Muscle layer of colon (tissue), 2 donors: Measurements from ENCODE around the gene GDPD1.
"Not testable (repeated sequence)": the region's sequence is repeated elsewhere in the genome, so short reads cannot be mapped to it uniquely, and the experiment has no call there.

ENCODE experiments used
- H3K27ac ChIP-seq: one replicate; pipeline ENCODE4 v1.7.0; 2013; ENCODE audit warnings: low read depth, mild to moderate bottlenecking, low read length, moderate library complexity
- H3K27me3 ChIP-seq, 2 donors: one replicate each; pipeline ENCODE4 v1.7.0; 2013; ENCODE audit warnings: low read length in 2 of 2, mild to moderate bottlenecking in 2 of 2; ENCODE audit not compliant: insufficient read depth in 2 of 2, control insufficient read depth in 1 of 2
- H3K36me3 ChIP-seq: one replicate; pipeline ENCODE4 v1.7.0; 2013; ENCODE audit warnings: mild to moderate bottlenecking, low read length; ENCODE audit not compliant: insufficient read depth
- H3K4me1 ChIP-seq: one replicate; pipeline ENCODE4 v1.7.0; 2013; ENCODE audit warnings: mild to moderate bottlenecking, low read length; ENCODE audit not compliant: insufficient read depth
- H3K4me3 ChIP-seq, 2 donors: one replicate each; pipeline ENCODE4 v1.7.0; 2013; ENCODE audit warnings: low read length in 2 of 2, low read depth in 1 of 2, mild to moderate bottlenecking in 1 of 2, moderate library complexity in 1 of 2
- H3K9ac ChIP-seq: one replicate; pipeline ENCODE4 v1.7.0; 2013; ENCODE audit warnings: low read length
- H3K9me3 ChIP-seq: one replicate; pipeline ENCODE4 v1.7.0; 2013; ENCODE audit warnings: mild to moderate bottlenecking, low read length
- donor health status: abdominal sarcoma.
- donor health status: Adenocarcinoma of cecum.

The GDPD1 gene

GRCh38 chr17:59290302-59290998 is 70.1 kb downstream of the GDPD1 start:
- H3K27ac ChIP-seq, H3K9me3 ChIP-seq, H3K9ac ChIP-seq, H3K36me3 ChIP-seq, H3K4me3 ChIP-seq, H3K27me3 ChIP-seq, H3K4me1 ChIP-seq: not testable (repeated sequence)

GRCh38 chr17:59292174-59292523 is 71.8 kb downstream of the GDPD1 start:
- H3K36me3 ChIP-seq, result no peaks in the 10 kb centered on the region
- no peaks in the 10 kb centered on the region for H3K27me3 ChIP-seq
- H3K9ac ChIP-seq, result no peak overlapping the region
- H3K27ac ChIP-seq, result no peak overlapping the region
- no peaks in the 10 kb centered on the region for H3K9me3 ChIP-seq
- H3K4me3 ChIP-seq, result no peak overlapping the region
- no peaks in the 10 kb centered on the region for H3K4me1 ChIP-seq

GRCh38 chr17:59296190-59296589 is 75.9 kb downstream of the GDPD1 start:
- H3K27ac ChIP-seq, result no peak overlapping the region
- no peak overlapping the region for H3K4me3 ChIP-seq
- H3K9me3 ChIP-seq, result no peaks in the 10 kb centered on the region
- no peaks in the 10 kb centered on the region for H3K27me3 ChIP-seq
- H3K36me3 ChIP-seq, result no peaks in the 10 kb centered on the region
- H3K4me1 ChIP-seq, result no peaks in the 10 kb centered on the region
- no peak overlapping the region for H3K9ac ChIP-seq

GRCh38 chr17:59298521-59298920 is 78.2 kb downstream of the GDPD1 start:
- H3K36me3 ChIP-seq, result no peaks in the 10 kb centered on the region
- H3K4me1 ChIP-seq, result no peaks in the 10 kb centered on the region
- no peak overlapping the region for H3K9ac ChIP-seq
- no peaks in the 10 kb centered on the region for H3K9me3 ChIP-seq
- no peak overlapping the region for H3K4me3 ChIP-seq
- no peak overlapping the region for H3K27ac ChIP-seq
- H3K27me3 ChIP-seq, result no peaks in the 10 kb centered on the region

- H3K9me3 ChIP-seq, result no peaks in the 10 kb centered on the region
- H3K4me3 ChIP-seq, result no peak overlapping the region
- H3K9ac ChIP-seq, result no peak overlapping the region
- H3K4me1 ChIP-seq, result no peaks in the 10 kb centered on the region
- H3K36me3 ChIP-seq, result no peaks in the 10 kb centered on the region
- no peak overlapping the region for H3K27ac ChIP-seq
- no peaks in the 10 kb centered on the region for H3K27me3 ChIP-seq
These were observed 79.2 kb downstream of the GDPD1 start for GRCh38 chr17:59299400-59300092.

GRCh38 chr17:59300941-59301340 is 80.6 kb downstream of the GDPD1 start:
- Histone ChIP-seq H3K9me3 (no peaks in the 10 kb centered on the region), H3K9ac (no peak overlapping the region), H3K36me3 (no peaks in the 10 kb centered on the region), H3K27ac (no peak overlapping the region), H3K4me3 (no peak overlapping the region), H3K27me3 (no peaks in the 10 kb centered on the region), H3K4me1 (no peaks in the 10 kb centered on the region)

GRCh38 chr17:59304811-59305210 is 84.5 kb downstream of the GDPD1 start:
- Histone ChIP-seq H3K9me3 (no peaks in the 10 kb centered on the region), H3K27ac (no peak overlapping the region), H3K9ac (no peak overlapping the region), H3K27me3 (no peaks in the 10 kb centered on the region), H3K36me3 (no peaks in the 10 kb centered on the region), H3K4me3 (no peak overlapping the region), H3K4me1 (no peaks in the 10 kb centered on the region)

- Histone ChIP-seq H3K27me3 (no peaks in the 10 kb centered on the region), H3K4me3 (no peak overlapping the region), H3K27ac (no peak overlapping the region), H3K9me3 (no peaks in the 10 kb centered on the region), H3K9ac (no peak overlapping the region), H3K36me3 (no peaks in the 10 kb centered on the region), H3K4me1 (peaks cover 7% of the 10 kb centered on the region)
These were observed 90.1 kb downstream of the GDPD1 start for GRCh38 chr17:59310263-59310920.

GRCh38 chr17:59311051-59311468 is 90.7 kb downstream of the GDPD1 start:
- Histone ChIP-seq H3K27ac (no peak overlapping the region), H3K4me3 (no peak overlapping the region), H3K9ac (no peak overlapping the region), H3K27me3 (no peaks in the 10 kb centered on the region), H3K36me3 (no peaks in the 10 kb centered on the region), H3K4me1 (peaks cover 7% of the 10 kb centered on the region), H3K9me3 (no peaks in the 10 kb centered on the region)

- not testable (repeated sequence) for H3K4me3 ChIP-seq, H3K27ac ChIP-seq, H3K9me3 ChIP-seq, H3K4me1 ChIP-seq, H3K27me3 ChIP-seq, H3K9ac ChIP-seq, H3K36me3 ChIP-seq
These were observed 91.2 kb downstream of the GDPD1 start for GRCh38 chr17:59311521-59311920.

GRCh38 chr17:59315866-59316265 is 95.6 kb downstream of the GDPD1 start:
- peaks cover 5% of the 10 kb centered on the region for H3K4me1 ChIP-seq
- H3K27ac ChIP-seq, result no peak overlapping the region
- H3K9ac ChIP-seq, result no peak overlapping the region
- no peaks in the 10 kb centered on the region for H3K9me3 ChIP-seq
- H3K36me3 ChIP-seq, result no peaks in the 10 kb centered on the region
- H3K4me3 ChIP-seq, result no peak overlapping the region
- H3K27me3 ChIP-seq, result no peaks in the 10 kb centered on the region
